ENCODE data around the gene CNPY1.

DNA sequence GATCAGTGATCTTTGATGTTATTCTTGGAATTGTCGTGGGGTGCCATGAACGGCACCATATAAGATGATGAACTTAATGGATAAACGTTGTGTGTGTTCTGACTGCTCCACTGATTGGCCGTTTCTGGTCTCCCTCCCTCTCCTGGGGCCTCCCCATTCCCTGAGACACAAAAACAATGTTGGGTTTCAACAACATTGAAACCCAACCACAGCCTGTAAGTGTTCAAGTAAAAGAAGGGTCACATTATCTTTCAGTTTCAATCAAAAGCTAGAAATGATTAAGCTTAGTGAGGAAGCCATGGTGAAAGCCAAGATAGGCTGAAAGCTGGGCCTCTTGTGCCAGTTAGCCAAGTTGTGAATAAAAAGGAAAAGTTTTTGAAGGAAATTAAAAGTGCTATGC lies 68.9 kb downstream of the CNPY1 start:
- no peak for TF ChIP-seq CTCF (IDR thresholded peaks at IDR 0.05; ENCODE audit: insufficient read depth, low read depth, low read length)
- TF ChIP-seq EZH2 (IDR thresholded peaks at IDR 0.05; ENCODE audit: insufficient read depth, low read length), result no peak
